Measurements from ENCODE around the gene RPS6KL1. TPM values are rescaled to one million over a fixed set of nuclear protein-coding genes. Genes with fewer than 3 reads are reported as not detected.

The RPS6KL1 gene
- total RNA-seq, 1 donor = 0.36 TPM

DNA sequence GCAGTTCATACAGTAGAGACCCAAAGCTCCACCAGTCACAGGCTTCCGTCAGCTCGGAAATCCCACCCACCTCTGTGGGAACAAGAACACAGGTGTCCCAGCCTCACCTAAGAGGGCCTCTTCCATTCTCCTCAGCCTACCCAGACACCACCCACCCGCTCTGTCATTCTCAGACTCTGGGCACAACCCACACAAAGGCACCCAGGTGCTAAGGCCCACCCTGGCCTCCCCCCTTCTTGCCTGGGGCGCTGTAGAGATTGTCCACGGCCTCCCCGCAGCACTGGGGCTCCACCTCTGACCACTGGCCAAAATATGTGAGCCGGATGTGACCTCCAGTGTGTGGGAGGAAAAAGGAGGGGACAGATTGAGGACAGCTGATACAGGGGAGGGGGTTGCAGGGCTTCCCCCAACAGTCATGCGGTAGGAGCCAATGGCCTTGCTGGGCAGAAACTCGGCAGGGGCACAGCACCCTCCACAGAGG is 14.2 kb downstream of the RPS6KL1 start:
- no peaks in the 10 kb centered on the region for H3K79me2 ChIP-seq (ENCODE audit: insufficient read depth, low read length)
- no peak overlapping the region for H3K4me2 ChIP-seq (ENCODE audit: insufficient read depth, low read length)
- H4K20me1 ChIP-seq (ENCODE audit: insufficient read depth, low read length) = no peaks in the 10 kb centered on the region
- TF ChIP-seq, protein P1, sequence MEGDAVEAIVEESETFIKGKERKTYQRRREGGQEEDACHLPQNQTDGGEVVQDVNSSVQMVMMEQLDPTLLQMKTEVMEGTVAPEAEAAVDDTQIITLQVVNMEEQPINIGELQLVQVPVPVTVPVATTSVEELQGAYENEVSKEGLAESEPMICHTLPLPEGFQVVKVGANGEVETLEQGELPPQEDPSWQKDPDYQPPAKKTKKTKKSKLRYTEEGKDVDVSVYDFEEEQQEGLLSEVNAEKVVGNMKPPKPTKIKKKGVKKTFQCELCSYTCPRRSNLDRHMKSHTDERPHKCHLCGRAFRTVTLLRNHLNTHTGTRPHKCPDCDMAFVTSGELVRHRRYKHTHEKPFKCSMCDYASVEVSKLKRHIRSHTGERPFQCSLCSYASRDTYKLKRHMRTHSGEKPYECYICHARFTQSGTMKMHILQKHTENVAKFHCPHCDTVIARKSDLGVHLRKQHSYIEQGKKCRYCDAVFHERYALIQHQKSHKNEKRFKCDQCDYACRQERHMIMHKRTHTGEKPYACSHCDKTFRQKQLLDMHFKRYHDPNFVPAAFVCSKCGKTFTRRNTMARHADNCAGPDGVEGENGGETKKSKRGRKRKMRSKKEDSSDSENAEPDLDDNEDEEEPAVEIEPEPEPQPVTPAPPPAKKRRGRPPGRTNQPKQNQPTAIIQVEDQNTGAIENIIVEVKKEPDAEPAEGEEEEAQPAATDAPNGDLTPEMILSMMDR (IDR thresholded peaks at IDR 0.05; ENCODE audit: extremely low read depth, low read depth, low read length) = no peak
- H2AFZ ChIP-seq (ENCODE audit: low read length) = no peak overlapping the region
- H3K9me3 ChIP-seq (ENCODE audit: low read depth, low read length) = no peaks in the 10 kb centered on the region
- peak; percentile 46 for DNase-seq (ENCODE audit: insufficient read length, low spot score, missing footprints)
- H3K4me3 ChIP-seq (ENCODE audit: insufficient read depth, low read length) = no peak overlapping the region
- H3K4me1 ChIP-seq (ENCODE audit: insufficient read depth, low read length) = peaks cover 7% of the 10 kb centered on the region
- H3K36me3 ChIP-seq (ENCODE audit: insufficient read depth, low read length) = peaks cover 9% of the 10 kb centered on the region
- H3K27ac ChIP-seq (ENCODE audit: low read depth, low read length) = no peak overlapping the region
- no peaks in the 10 kb centered on the region for H3K27me3 ChIP-seq (ENCODE audit: insufficient read depth, low read length)

DNA sequence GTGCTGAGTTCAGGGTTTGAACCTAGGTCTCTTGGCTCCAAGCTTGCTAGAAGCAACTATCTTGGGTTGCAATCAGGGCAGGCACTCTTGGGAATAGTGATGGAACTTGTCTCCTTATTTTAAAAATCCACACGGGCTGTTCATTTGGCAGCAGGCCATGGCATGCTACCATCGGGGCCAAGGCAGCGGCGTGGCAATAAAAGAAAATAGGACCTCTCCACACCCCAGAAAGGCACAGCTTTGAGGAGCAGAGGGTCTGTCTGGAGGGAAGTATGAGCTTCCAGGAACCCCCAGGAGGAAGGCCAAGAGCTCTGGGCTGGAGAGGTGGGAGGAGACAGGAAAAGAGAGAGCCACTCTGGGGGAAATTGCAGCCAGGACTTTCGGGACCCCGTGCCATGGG is 15.3 kb downstream of the RPS6KL1 start:
- peak; percentile 80 for DNase-seq (ENCODE audit: insufficient read length, low spot score, missing footprints)
- Histone ChIP-seq H3K9me3 (ENCODE audit: low read depth, low read length) (no peaks in the 10 kb centered on the region), H4K20me1 (ENCODE audit: insufficient read depth, low read length) (no peaks in the 10 kb centered on the region), H3K4me2 (ENCODE audit: insufficient read depth, low read length) (no peak overlapping the region), H2AFZ (ENCODE audit: low read length) (no peak overlapping the region), H3K36me3 (ENCODE audit: insufficient read depth, low read length) (peaks cover 18% of the 10 kb centered on the region), H3K27ac (ENCODE audit: low read depth, low read length) (no peak overlapping the region), H3K27me3 (ENCODE audit: insufficient read depth, low read length) (no peaks in the 10 kb centered on the region), H3K79me2 (ENCODE audit: insufficient read depth, low read length) (no peaks in the 10 kb centered on the region), H3K4me3 (ENCODE audit: insufficient read depth, low read length) (no peak overlapping the region), H3K4me1 (ENCODE audit: insufficient read depth, low read length) (peaks cover 7% of the 10 kb centered on the region)
- TF ChIP-seq, protein P1 (IDR thresholded peaks at IDR 0.05; ENCODE audit: extremely low read depth, low read depth, low read length) = no peak

DNA sequence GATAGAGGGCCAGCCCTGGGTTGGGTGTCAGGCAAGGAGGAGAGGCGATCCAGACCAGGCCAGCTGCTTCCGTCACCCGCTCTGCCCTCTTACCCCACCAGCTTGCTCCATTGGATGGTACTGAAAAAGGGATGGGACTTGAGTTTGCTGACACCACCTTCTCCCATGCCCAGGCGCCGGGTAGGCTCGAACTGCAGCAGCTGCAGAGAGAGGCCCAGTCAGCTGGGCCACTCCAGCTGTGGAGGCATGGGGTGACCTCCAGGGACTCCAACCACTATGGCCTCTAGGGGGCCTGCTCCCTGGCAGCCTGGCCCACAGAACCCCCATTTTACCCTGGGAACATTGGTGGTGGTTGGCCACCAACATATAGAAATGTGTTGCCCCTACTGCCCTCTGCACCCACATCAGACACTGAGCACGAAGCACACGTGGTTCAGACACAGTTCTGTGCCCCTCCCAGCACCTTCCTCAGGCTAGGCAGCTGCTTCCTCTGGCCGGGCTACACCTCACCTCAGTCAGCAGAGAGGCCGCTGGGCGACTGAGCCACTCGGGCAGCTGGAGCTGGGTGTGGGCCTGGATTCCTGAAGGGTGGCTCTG is 16.0 kb downstream of the RPS6KL1 start:
- TF ChIP-seq, protein P1 (IDR thresholded peaks at IDR 0.05; ENCODE audit: extremely low read depth, low read depth, low read length) = peak; percentile 34
- H3K79me2 ChIP-seq (ENCODE audit: insufficient read depth, low read length) = no peaks in the 10 kb centered on the region
- peaks cover 25% of the 10 kb centered on the region for H3K36me3 ChIP-seq (ENCODE audit: insufficient read depth, low read length)
- peaks cover 7% of the 10 kb centered on the region for H3K4me1 ChIP-seq (ENCODE audit: insufficient read depth, low read length)
- peak; percentile 58 for DNase-seq (ENCODE audit: insufficient read length, low spot score, missing footprints)
- H2AFZ ChIP-seq (ENCODE audit: low read length) = no peak overlapping the region
- H3K27ac ChIP-seq (ENCODE audit: low read depth, low read length) = no peak overlapping the region
- no peak overlapping the region for H3K4me3 ChIP-seq (ENCODE audit: insufficient read depth, low read length)
- H3K9me3 ChIP-seq (ENCODE audit: low read depth, low read length) = no peaks in the 10 kb centered on the region
- no peak overlapping the region for H3K4me2 ChIP-seq (ENCODE audit: insufficient read depth, low read length)
- no peaks in the 10 kb centered on the region for H4K20me1 ChIP-seq (ENCODE audit: insufficient read depth, low read length)
- H3K27me3 ChIP-seq (ENCODE audit: insufficient read depth, low read length) = no peaks in the 10 kb centered on the region

DNA sequence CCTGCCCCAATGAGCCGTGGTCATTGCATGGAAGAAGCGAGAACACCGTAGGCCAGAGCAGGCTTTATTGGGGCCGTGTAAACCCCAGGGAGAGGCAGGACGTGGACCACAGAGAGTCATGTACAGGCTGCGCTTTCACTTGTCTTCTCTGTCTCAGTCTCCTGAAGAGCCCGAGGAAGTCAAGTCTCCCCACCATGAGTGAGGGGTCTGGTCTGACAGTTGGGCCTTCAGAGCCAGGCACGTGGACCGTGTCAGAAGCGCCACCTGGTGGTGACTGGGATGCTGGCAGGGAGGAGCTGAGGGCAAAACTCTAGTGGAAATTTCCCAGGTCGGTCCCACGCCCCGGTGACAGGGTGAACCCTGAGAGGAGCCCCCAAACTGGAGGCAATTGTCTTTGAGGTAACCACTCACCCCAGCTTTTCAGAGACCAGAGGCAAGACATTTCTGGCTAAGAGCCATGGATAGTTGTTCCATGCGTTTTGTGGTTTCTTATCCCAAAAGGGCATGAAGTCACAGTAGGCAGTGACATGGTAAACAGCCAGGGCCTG is 17.4 kb downstream of the RPS6KL1 start:
- Histone ChIP-seq H3K36me3 (ENCODE audit: insufficient read depth, low read length) (peaks cover 38% of the 10 kb centered on the region), H2AFZ (ENCODE audit: low read length) (no peak overlapping the region), H3K4me2 (ENCODE audit: insufficient read depth, low read length) (no peak overlapping the region), H3K4me3 (ENCODE audit: insufficient read depth, low read length) (no peak overlapping the region), H3K4me1 (ENCODE audit: insufficient read depth, low read length) (peaks cover 7% of the 10 kb centered on the region), H3K79me2 (ENCODE audit: insufficient read depth, low read length) (no peaks in the 10 kb centered on the region), H4K20me1 (ENCODE audit: insufficient read depth, low read length) (no peaks in the 10 kb centered on the region), H3K27ac (ENCODE audit: low read depth, low read length) (no peak overlapping the region), H3K27me3 (ENCODE audit: insufficient read depth, low read length) (no peaks in the 10 kb centered on the region), H3K9me3 (ENCODE audit: low read depth, low read length) (no peaks in the 10 kb centered on the region)
- DNase-seq (ENCODE audit: insufficient read length, low spot score, missing footprints) = peak; percentile 93
- TF ChIP-seq, protein P1 (IDR thresholded peaks at IDR 0.05; ENCODE audit: extremely low read depth, low read depth, low read length) = peak; percentile 98

Measured in osteoblast (primary cell).